Measurements from ENCODE around the gene SULT1C4. TPM values are rescaled to one million over a fixed set of nuclear protein-coding genes. Genes with fewer than 3 reads are reported as not detected.

SULT1C4 gene
- polyA plus RNA-seq, 1 donor from 2014 or later: not detected

- no peak overlapping the region for H3K27ac ChIP-seq (ENCODE audit: low read length)
Measured at GRCh38 chr2:108330979-108331378, 46.8 kb upstream of the SULT1C4 start.

GRCh38 chr2:108345951-108346350, 31.8 kb upstream of the SULT1C4 start:
- H4K20me1 ChIP-seq (ENCODE audit: insufficient read depth): no peaks in the 10 kb centered on the region
- no peaks in the 10 kb centered on the region for H3K79me2 ChIP-seq (replicated peaks; ENCODE audit: insufficient read depth, low read length)
- H3K36me3 ChIP-seq (ENCODE audit: insufficient read depth, low read length): no peaks in the 10 kb centered on the region
- no peaks in the 10 kb centered on the region for H3K9me3 ChIP-seq (ENCODE audit: low read length)
- H3K4me3 ChIP-seq (ENCODE audit: low read length): no peak overlapping the region
- H2AFZ ChIP-seq (ENCODE audit: low read depth, low read length): no peak overlapping the region
- H3K4me2 ChIP-seq (ENCODE audit: low read length): no peak overlapping the region
- no peak overlapping the region for H3K27ac ChIP-seq (ENCODE audit: low read length)
- H3K9ac ChIP-seq (ENCODE audit: low read length): no peak overlapping the region
- H3K27me3 ChIP-seq (ENCODE audit: insufficient read depth, low read depth, low read length): no peaks in the 10 kb centered on the region
- no peaks in the 10 kb centered on the region for H3K9me2 ChIP-seq (ENCODE audit: insufficient read depth, low read length)
- no peaks in the 10 kb centered on the region for H3F3A ChIP-seq (ENCODE audit: insufficient read depth, low read length, poor library complexity, severe bottlenecking)
- TF ChIP-seq EP300 (conservative IDR thresholded peaks at IDR 0.05; ENCODE audit: poor library complexity, severe bottlenecking) (no peak), TAF1 (IDR thresholded peaks at IDR 0.05; ENCODE audit: low read depth) (no peak), POLR2AphosphoS5 (IDR thresholded peaks at IDR 0.05) (no peak), MXI1 (conservative IDR thresholded peaks at IDR 0.05; ENCODE audit: poor library complexity, severe bottlenecking) (no peak), SMC3 (conservative IDR thresholded peaks at IDR 0.05; ENCODE audit: poor library complexity) (no peak), REST (IDR thresholded peaks at IDR 0.05; ENCODE audit: borderline replicate concordance) (no peak), RAD21 (conservative IDR thresholded peaks at IDR 0.05) (no peak)

More at GRCh38 chr2:108330979-108331378, 46.8 kb upstream of the SULT1C4 start:
- H2AFZ ChIP-seq (ENCODE audit: low read depth, low read length): no peak overlapping the region
- no peak overlapping the region for H3K4me3 ChIP-seq (ENCODE audit: low read length)
- no peak for TF ChIP-seq POLR2AphosphoS5 (IDR thresholded peaks at IDR 0.05)
- TF ChIP-seq MXI1 (conservative IDR thresholded peaks at IDR 0.05; ENCODE audit: poor library complexity, severe bottlenecking): no peak
- no peak for TF ChIP-seq RAD21 (conservative IDR thresholded peaks at IDR 0.05)
- no peak for TF ChIP-seq EP300 (conservative IDR thresholded peaks at IDR 0.05; ENCODE audit: poor library complexity, severe bottlenecking)
- no peak for TF ChIP-seq CTCF (IDR thresholded peaks at IDR 0.05; ENCODE audit: poor library complexity, severe bottlenecking)
- no peak for TF ChIP-seq REST (IDR thresholded peaks at IDR 0.05; ENCODE audit: borderline replicate concordance)
- TF ChIP-seq TAF1 (IDR thresholded peaks at IDR 0.05; ENCODE audit: low read depth): no peak
- no peak for TF ChIP-seq EZH2 (IDR thresholded peaks at IDR 0.05; ENCODE audit: borderline replicate concordance, insufficient read depth, low read length, poor library complexity, severe bottlenecking)
- TF ChIP-seq SMC3 (conservative IDR thresholded peaks at IDR 0.05; ENCODE audit: poor library complexity): no peak
- no peak overlapping the region for H3K9ac ChIP-seq (ENCODE audit: low read length)
- no peaks in the 10 kb centered on the region for H3F3A ChIP-seq (ENCODE audit: insufficient read depth, low read length, poor library complexity, severe bottlenecking)
- no peaks in the 10 kb centered on the region for H3K79me2 ChIP-seq (replicated peaks; ENCODE audit: insufficient read depth, low read length)
- H3K4me2 ChIP-seq (ENCODE audit: low read length): no peak overlapping the region
- no peaks in the 10 kb centered on the region for H3K9me2 ChIP-seq (ENCODE audit: insufficient read depth, low read length)
- no peaks in the 10 kb centered on the region for H3K9me3 ChIP-seq (ENCODE audit: low read length)
- no peaks in the 10 kb centered on the region for H4K20me1 ChIP-seq (ENCODE audit: insufficient read depth)
- no peaks in the 10 kb centered on the region for H3K27me3 ChIP-seq (ENCODE audit: insufficient read depth, low read depth, low read length)
- no peaks in the 10 kb centered on the region for H3K36me3 ChIP-seq (ENCODE audit: insufficient read depth, low read length)

Data from neural cell (in vitro differentiated cells).